ENCODE measurements around the gene PPP1R14D.

- TF ChIP-seq TAF1 (IDR thresholded peaks at IDR 0.05; ENCODE audit: low read depth), result no peak
- TF ChIP-seq CTCF (IDR thresholded peaks at IDR 0.05; ENCODE audit: poor library complexity, severe bottlenecking), result peak; percentile 61
- TF ChIP-seq POLR2AphosphoS5 (IDR thresholded peaks at IDR 0.05), result no peak
- no peak for TF ChIP-seq EP300 (conservative IDR thresholded peaks at IDR 0.05; ENCODE audit: poor library complexity, severe bottlenecking)
- no peak for TF ChIP-seq REST (IDR thresholded peaks at IDR 0.05; ENCODE audit: borderline replicate concordance)
- TF ChIP-seq EZH2 (IDR thresholded peaks at IDR 0.05; ENCODE audit: borderline replicate concordance, insufficient read depth, low read length, poor library complexity, severe bottlenecking), result no peak
- peak; percentile 60 for TF ChIP-seq RAD21 (conservative IDR thresholded peaks at IDR 0.05)
- TF ChIP-seq MXI1 (conservative IDR thresholded peaks at IDR 0.05; ENCODE audit: poor library complexity, severe bottlenecking), result no peak
- TF ChIP-seq SMC3 (conservative IDR thresholded peaks at IDR 0.05; ENCODE audit: poor library complexity), result peak; percentile 56
Observed at GRCh38 chr15:40782609-40783227, 45.8 kb downstream of the PPP1R14D start.

All from neural cell (in vitro differentiated cells).